Brain pericyte (primary cell): Measurements from ENCODE around the gene CREB3L2.

Experiments used
- DNase-seq: peaks from one replicate; pipeline ENCODE4 v3.0.0-alpha.2; 2012; ENCODE audit warnings: low read depth, low spot score

The CREB3L2 gene

GRCh38 chr7:137952426-137952805 lies 49.5 kb downstream of the CREB3L2 start:
- no peak for DNase-seq

DNA sequence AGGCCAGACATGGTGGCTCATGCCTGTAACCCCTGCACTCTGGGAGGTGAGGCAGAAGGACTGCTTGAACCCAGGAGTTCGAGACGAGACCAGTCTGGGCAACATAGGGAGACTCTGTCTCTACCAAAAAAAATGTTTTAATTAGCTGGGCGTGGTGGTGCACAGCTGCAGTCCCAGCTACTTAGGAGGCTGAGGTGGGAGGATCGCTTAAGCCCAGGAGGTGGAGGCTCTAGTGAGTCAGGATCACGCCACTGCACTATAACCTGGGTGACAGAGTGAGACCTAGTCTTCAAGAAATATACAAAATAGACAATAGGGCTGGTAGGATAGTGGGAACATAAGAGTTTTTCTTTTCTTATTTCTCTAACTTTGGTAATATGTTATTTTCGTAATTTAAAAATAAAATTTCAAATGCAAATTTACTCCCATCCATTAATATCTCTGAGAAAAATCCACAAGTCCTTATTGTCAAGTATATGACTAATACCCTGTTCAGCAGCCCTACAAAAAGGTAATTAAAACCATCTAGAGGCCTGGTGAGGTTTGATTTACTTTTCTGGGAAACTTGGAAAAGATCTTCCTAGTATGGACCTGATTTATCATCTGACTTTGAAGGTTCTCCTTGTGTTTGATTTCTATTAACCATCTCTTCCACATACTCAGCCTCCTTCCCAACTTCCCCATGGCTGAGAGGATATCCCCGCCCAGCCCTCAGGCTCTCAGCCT lies 50.0 kb downstream of the CREB3L2 start:
- no peak for DNase-seq

DNA sequence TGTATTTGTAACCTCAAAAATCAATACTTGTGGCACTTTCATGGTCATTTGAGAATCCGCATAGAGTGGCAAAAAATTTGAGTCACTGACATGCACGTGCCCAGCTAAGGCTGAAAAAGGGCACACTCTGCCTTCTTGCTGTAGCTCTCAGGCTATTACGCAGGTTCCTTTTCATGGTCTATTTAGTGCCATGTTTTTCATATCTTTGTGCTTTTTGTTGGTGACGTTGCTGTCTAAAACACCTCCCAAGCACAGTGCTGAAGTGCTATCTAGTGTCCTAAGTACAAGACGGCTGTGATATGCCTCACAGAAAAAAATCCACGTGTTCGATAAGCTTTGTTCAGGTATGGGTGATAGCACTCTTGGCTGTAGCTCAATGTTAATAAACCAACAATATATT lies 50.9 kb downstream of the CREB3L2 start:
- DNase-seq = no peak

DNA sequence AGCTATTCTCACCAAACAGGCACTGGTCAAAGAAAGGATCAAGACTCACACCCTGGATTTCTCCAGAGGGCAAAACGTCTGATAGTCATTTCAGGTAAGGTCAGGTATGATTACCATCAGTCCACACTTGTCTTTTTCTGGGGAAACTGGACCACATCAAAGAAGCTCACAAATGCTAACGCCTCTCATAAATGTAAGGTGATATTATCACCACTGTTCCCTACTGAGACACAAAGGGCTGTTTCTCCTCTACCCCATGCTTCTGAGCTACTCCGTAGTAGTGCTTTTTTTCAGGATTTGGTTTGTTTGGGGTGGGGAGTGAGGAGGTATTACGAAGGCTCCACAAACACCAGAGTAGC lies 51.6 kb downstream of the CREB3L2 start:
- DNase-seq = no peak

DNA sequence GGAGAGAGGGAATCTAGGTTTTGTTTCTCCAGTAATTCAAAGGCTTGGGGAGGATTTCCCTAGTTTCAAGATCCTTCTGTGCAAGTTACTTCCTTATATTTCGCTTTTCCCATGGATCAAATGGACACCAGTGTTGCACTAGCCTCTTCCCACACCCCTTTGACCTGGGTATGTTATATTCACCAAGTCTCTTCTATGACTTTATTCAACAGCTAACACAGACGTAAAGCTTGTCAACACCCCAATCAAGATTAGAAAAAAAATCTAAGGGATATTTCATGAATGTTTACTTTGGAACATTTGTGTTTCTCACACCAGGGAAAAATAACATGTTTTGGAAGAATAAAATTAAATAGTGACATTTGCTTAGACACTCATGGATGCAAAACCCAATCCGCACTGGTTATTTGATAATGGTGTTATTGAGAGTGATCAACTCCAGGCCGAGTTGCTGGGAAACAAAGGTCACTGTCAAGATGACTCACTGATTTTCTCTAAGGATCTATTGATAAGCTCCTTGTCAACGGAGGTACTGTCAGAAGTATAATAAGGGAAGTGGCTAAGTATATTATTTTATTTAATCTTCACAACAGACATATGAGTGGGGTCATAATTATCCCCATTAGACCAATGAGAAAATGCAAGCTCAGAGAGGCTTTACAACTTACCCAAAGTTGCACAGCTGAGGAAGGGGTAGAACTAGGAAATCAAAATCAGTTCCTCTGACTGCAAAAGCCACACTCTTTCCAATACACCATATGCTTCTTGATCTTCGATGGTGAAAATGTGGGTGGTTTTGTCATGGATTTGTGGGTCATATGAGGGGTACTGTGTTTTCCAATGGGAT lies 52.2 kb downstream of the CREB3L2 start:
- no peak for DNase-seq

- no peak for DNase-seq
Observed at GRCh38 chr7:137948845-137949330, 53.0 kb downstream of the CREB3L2 start.

GRCh38 chr7:137948083-137948844 lies 53.6 kb downstream of the CREB3L2 start:
- DNase-seq = no peak

DNA sequence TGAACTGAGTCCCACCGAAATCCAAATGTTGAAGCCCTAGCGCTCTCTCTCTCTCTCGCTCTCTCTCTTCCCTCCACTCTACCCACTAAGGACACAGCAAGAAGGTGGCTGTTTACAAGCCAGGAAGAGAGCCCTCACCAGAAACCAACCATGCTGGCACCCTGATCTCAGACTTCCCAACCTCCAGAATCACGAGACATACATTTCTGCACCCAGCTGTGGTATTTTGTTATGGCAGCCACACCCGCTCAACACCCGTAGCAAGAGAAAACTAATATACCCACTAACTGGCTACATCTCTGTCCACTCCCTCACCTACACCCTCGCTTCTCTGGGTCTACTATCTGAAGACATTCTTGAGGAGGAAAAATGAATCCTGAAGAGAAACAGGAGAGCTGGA lies 54.8 kb downstream of the CREB3L2 start:
- DNase-seq = no peak

DNA sequence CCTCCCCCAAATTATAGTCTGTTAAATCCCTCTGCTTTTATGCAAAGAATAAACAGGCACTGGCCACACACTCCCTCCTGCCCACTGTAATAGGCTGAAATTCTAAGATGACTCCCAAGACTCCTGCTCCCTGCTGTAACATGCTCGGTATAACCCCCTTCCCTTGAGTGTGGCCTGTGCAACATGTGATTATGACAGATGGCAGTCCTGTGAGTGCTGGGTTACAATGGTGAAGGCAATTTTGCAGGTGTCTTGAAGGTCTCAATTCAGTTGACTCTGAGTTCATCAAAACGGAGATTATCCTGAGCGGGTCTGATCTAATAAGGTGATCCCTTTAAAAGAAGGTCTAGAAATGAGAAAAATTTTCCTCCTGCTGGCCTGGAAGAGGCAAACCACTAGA lies 55.9 kb downstream of the CREB3L2 start:
- DNase-seq = no peak

DNA sequence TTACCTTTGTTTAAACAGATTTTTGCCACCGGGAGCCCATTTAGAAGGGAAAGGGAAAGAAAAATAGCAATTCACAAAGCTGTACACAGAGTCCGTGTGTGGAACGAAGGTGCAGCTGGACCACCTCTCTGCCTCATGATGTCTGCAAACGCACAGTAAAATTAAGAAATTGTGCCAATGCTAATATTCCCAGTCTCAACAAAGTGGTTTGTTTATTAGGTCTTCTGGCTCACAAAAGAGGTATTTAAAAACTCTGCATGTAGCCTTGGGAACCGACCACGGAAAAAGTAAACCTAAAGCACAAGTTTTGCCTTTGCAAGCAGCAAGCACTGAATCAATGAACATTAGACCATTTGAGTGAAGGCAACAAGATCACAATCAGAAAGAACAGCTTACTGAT lies 57.7 kb downstream of the CREB3L2 start:
- peak; percentile 77 for DNase-seq

DNA sequence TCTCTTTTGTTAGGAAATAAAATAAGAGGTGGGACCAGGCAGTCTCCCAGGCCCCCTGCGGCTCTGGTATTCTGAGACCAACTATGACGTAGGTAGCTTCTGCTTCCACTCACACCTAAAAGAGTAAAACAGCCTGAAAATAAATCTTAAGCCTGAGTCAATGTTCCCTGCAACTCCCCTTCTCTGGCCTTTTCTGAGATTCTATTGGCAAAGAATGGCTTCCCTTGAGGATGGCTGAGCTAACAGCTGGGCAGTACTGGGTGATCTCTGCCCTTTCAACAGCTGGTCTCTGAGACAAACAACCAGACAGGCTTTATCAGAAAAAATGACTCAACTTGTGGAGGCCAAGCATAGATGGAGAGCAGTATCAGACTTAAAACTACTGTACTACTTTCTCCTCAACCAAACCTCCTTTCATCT lies 58.7 kb downstream of the CREB3L2 start:
- peak; percentile 88 for DNase-seq

DNA sequence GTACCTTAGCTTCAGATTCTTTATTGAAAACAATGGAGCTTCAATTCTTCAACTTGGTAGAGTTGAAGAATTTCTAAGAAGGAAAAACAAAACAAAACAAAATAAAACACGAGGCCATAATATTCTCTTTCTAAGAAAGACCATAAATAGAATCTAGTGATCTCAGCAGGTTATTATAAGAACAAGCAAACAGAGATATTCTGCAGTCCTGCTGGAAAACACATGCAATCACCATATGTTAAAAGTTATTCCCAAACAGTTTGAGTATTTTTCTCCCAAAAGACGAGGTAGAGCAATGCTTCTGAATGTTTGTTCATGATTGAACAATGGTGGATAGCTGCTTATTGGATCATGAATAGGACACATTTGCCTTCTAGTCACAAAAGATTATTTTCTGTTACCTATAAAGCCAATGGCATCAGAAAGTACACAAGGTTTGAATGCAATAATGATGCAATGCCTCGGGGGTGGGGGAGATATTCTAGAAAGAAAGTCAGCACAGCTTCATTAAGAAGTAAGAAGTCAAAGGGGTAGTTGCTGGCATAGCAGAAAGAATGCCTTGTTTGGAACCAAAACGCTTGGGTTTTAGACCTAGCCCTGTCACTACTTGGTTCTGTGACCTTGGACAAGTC lies 59.3 kb downstream of the CREB3L2 start:
- DNase-seq = peak; percentile 51

DNA sequence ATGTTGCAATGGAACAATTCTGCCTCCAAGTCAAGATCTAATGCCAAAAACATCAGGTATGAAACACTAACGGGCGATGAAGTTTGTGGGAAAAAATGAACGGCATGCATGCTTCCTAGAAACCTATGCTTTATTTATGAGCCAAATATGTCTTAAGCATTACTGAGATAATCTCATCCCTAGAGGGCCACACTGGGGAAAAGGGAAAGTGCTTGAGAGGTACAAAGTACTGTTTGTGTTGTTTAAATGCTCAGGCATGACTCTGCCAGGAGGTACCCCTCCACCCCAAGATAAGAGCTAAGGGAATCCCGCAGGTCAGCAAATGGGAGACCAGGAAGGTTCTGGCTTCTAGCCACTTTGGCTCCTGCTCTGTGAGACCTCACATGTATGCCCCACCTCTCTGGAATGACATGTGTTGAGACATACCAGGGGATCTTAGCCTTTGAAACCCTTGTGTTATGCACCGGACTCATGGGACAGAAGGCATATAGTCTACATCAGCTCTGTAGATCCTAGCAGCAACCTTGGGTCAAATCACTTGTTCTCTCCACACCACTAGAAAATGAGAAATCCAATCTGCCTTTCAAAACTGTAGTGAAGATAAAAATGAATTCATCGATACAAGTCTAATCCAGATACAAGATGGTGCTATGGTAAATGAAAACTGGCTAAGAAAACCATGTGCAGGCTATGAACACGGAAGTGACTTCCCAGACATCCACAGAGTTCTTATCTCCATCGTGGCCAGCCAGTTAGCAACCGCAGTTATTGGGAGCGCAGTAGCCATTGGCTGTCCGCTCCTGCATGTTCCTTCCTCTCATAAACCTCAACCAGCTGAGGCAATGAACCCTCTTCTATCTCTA lies 61.0 kb downstream of the CREB3L2 start:
- DNase-seq = no peak

- DNase-seq = no peak
Observed at GRCh38 chr7:137940218-137940617, 61.7 kb downstream of the CREB3L2 start.

GRCh38 chr7:137937202-137937560 lies 64.7 kb downstream of the CREB3L2 start:
- no peak for DNase-seq

GRCh38 chr7:137936509-137937201 lies 65.2 kb downstream of the CREB3L2 start:
- no peak for DNase-seq

- no peak for DNase-seq
Observed at GRCh38 chr7:137935884-137936508, 65.9 kb downstream of the CREB3L2 start.

- no peak for DNase-seq
Observed at GRCh38 chr7:137934941-137935883, 66.7 kb downstream of the CREB3L2 start.
